Tibial artery (tissue), 4 donors: ENCODE results near the gene ABHD10.
"Not testable (repeated sequence)": the region's sequence is repeated elsewhere in the genome, so short reads cannot be mapped to it uniquely, and the experiment has no call there.

ENCODE experiments used
- DNase-seq, 2 donors: peaks; one replicate each; pipeline ENCODE4 v3.0.0-alpha.2; 2019
- H3K27ac ChIP-seq, 2 donors: fragments of 200-600 bp; sonication (generic) in 1 of 2; 1 replicate in 1 of 2; 2 replicates in 1 of 2; pipeline ENCODE4 v1.5.1; 2018 to 2019; ENCODE audit warnings: mild to moderate bottlenecking in 1 of 2
- H3K27me3 ChIP-seq, 2 donors: fragments of 200-600 bp; sonication (generic) in 1 of 2; one replicate each; pipeline versions ENCODE4 v1.5.1 to v1.6.0; 2016 to 2019
- H3K36me3 ChIP-seq, 3 donors: fragments of 200-600 bp; sonication (generic) in 2 of 3; one replicate each; pipeline ENCODE4 v1.5.1; 2016 to 2019; ENCODE audit warnings: mild to moderate bottlenecking in 2 of 3
- H3K4me1 ChIP-seq, 4 donors: fragments of 200-600 bp; sonication (generic) in 2 of 4; 1 replicate in 3 of 4; 2 replicates in 1 of 4; pipeline ENCODE4 v1.5.1; 2016 to 2019
- H3K4me3 ChIP-seq, 2 donors: fragments of 200-600 bp; sonication (generic) in 1 of 2; 1 replicate in 1 of 2; 2 replicates in 1 of 2; pipeline ENCODE4 v1.5.1; 2018 to 2019; ENCODE audit warnings: mild to moderate bottlenecking in 2 of 2
- H3K9me3 ChIP-seq, 3 donors: fragments of 200-600 bp; sonication (generic) in 1 of 3; one replicate each; pipeline ENCODE4 v1.5.1; 2016 to 2019
- intact Hi-C: fragments of 100-400 bp; cut with DNase I; formaldehyde crosslinking; loops from one replicate; pipeline ENCODE4 v1.15.0; 2023; ENCODE audit warnings: low total_unique reads
- TF ChIP-seq, protein P1 (sequence below), 2 experiments: fragments of 200-600 bp in 1 of 2; fragments of 450-650 bp in 1 of 2; IDR thresholded peaks; one replicate each; pipeline ENCODE4 v1.5.1; 2017 to 2019; ENCODE audit warnings: antibody characterized with exemption in 2 of 2, mild to moderate bottlenecking in 1 of 2, moderate library complexity in 1 of 2

The ABHD10 gene

DNA sequence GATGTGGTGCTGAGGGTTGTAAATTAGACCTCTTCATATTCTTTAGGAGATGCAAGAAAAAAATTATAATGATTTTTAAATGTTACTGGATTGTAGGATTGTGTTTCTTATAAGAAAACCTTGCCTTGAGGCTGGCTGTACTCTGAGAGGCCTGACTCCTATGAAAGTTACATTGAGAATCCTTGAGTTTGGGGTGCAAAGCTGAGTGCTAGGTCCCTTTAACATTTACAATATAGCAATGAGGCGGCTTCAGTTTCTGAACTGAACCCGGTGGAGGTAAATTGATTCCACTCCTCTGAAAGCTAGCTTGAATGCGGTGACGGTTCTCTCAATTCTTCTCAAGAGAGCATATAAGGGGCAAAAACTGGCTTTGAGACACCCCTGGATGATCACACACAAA lies 55.6 kb downstream of the ABHD10 start, which contains the start of gene TMPRSS7:
Gene TMPRSS7, plus strand, starts transcription at position 301 of the 400 bp plus-strand sequence. CDS start 110 bp downstream, outside the sequence.
- TF ChIP-seq, protein P1, sequence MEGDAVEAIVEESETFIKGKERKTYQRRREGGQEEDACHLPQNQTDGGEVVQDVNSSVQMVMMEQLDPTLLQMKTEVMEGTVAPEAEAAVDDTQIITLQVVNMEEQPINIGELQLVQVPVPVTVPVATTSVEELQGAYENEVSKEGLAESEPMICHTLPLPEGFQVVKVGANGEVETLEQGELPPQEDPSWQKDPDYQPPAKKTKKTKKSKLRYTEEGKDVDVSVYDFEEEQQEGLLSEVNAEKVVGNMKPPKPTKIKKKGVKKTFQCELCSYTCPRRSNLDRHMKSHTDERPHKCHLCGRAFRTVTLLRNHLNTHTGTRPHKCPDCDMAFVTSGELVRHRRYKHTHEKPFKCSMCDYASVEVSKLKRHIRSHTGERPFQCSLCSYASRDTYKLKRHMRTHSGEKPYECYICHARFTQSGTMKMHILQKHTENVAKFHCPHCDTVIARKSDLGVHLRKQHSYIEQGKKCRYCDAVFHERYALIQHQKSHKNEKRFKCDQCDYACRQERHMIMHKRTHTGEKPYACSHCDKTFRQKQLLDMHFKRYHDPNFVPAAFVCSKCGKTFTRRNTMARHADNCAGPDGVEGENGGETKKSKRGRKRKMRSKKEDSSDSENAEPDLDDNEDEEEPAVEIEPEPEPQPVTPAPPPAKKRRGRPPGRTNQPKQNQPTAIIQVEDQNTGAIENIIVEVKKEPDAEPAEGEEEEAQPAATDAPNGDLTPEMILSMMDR (IDR thresholded peaks at IDR 0.05), result no peak
- Histone ChIP-seq H3K27me3 (no peaks in the 10 kb centered on the region), H3K4me1 (no peaks in the 10 kb centered on the region), H3K27ac (no peak within 1 kb of the TSS), H3K9me3 (no peaks in the 10 kb centered on the region), H3K36me3 (no peaks in the 10 kb centered on the region), H3K4me3 (no peak within 1 kb of the TSS)
- DNase-seq, result no peak
- intact Hi-C loops, result no loop called here

DNA sequence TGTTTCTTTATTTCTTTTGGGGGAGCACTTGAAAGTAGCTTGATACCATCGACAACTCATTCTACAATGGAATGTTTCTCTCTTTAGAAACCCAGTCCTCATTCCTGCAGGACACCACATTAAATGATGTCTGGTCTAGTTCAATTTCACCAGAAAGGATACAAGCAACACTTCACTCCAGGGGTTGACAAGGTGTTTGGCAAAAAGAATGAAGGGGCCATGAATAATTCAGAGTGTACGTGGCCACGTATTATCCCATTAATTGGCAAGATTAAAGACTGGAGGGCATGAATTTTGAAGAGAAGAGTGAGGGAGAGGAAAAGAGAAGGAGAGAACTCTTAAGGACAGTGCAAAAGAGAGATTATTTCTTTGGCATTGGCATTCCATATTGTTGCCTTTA lies 56.4 kb downstream of the ABHD10 start:
- TF ChIP-seq, protein P1 (IDR thresholded peaks at IDR 0.05), result no peak
- H3K9me3 ChIP-seq, result no peaks in the 10 kb centered on the region

DNA sequence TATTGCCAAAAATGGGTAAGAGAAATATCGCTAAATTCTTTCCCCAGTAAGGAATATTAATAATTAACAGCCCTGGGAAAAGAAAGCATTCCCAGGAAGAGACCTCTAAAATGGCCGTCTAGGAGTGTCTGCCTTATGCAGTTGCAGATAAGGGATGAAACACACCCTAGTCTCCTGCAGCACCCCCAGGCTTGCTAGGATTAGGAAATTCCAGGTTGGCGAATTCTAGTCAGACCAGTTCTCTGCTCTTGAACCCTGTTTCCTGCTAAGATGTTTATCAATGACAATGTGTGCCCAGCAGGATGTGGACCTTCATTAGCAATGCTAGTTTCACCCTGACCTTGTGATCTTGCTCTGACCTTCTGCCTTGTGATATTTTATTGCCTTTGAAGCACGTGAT lies 58.4 kb downstream of the ABHD10 start:
- H3K36me3 ChIP-seq, H3K4me1 ChIP-seq, intact Hi-C loops, H3K27ac ChIP-seq, H3K9me3 ChIP-seq, DNase-seq, H3K27me3 ChIP-seq, H3K4me3 ChIP-seq: not testable (repeated sequence)

More for the DNA sequence above, 56.4 kb downstream of the ABHD10 start:
- no peaks in the 10 kb centered on the region for H3K4me1 ChIP-seq
- H3K36me3 ChIP-seq, result no peaks in the 10 kb centered on the region
- DNase-seq, result no peak
- no peak overlapping the region for H3K27ac ChIP-seq
- intact Hi-C loops, result no loop called here
- H3K27me3 ChIP-seq, result no peaks in the 10 kb centered on the region
- no peak overlapping the region for H3K4me3 ChIP-seq

DNA sequence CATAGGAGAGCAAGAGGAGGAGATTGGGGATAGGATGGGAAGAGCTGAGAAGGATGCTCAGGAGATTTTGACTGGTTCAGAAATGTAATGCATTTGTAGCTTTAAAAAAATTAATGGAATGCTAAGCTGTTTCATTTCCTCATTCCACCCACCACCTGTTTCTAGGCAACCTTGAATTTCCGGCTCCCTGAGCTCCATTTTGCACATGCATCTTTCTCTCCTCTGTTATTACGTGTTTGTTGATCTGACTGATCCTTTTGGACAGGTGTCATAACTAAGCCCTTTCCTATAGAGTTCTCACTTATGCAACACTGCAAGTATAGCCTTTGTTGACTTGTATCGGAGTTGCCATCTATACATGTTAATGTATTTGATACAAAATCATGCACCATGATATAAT lies 60.0 kb downstream of the ABHD10 start:
- Histone ChIP-seq H3K27me3 (no peaks in the 10 kb centered on the region), H3K9me3 (no peaks in the 10 kb centered on the region), H3K36me3 (no peaks in the 10 kb centered on the region), H3K4me1 (no peaks in the 10 kb centered on the region), H3K4me3 (no peak overlapping the region), H3K27ac (no peak overlapping the region)
- DNase-seq, result no peak
- TF ChIP-seq, protein P1 (IDR thresholded peaks at IDR 0.05), result no peak
- intact Hi-C loops, result no loop called here

DNA sequence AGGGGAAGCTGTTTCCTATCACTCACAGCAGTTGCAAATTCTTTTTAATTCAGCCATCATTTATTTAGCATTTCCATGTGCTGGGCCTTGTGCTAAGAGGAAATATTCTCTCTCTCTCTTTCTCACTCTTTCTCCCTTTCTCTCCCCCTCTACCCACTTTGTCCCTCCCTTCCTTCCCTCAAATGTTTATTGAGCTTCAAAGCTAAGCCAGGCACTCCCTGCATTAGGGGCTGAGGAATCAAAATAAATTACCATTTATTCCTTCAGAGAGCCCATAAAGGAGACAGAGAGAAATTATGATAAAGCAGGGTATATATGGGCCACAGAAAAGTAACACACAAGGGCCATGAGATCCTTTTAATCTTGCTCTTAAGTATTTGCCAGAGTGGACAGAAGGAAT lies 62.5 kb downstream of the ABHD10 start:
- TF ChIP-seq, protein P1 (IDR thresholded peaks at IDR 0.05), result no peak
- intact Hi-C loops, result no loop called here
- Histone ChIP-seq H3K27ac (no peak overlapping the region), H3K9me3 (no peaks in the 10 kb centered on the region), H3K36me3 (no peaks in the 10 kb centered on the region), H3K4me3 (no peak overlapping the region), H3K4me1 (no peaks in the 10 kb centered on the region), H3K27me3 (no peaks in the 10 kb centered on the region)
- no peak for DNase-seq

DNA sequence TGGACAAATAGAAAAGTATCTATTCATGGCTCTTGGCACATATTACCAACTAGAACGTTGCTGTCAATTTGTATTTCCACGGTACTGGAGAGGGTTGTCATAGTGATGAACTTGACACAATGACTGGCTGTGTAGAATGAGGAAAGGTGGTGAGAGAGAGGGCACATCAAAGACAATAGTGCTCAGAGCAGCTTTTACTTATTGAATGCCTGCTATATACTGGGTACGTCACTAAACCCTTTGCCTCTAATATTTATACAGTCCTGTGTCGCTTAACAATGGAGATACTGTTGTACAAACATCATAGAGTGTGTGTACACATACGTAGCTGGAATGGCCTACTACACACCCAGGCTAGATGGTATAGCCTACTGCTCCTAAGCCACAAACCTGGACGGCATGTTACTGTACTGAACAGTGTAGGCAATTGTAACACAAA lies 64.0 kb downstream of the ABHD10 start:
- TF ChIP-seq, protein P1 (IDR thresholded peaks at IDR 0.05), result no peak
- intact Hi-C loops, result no loop called here
- Histone ChIP-seq H3K9me3 (no peaks in the 10 kb centered on the region), H3K27ac (no peak overlapping the region), H3K27me3 (no peaks in the 10 kb centered on the region), H3K4me1 (no peaks in the 10 kb centered on the region), H3K36me3 (no peaks in the 10 kb centered on the region), H3K4me3 (no peak overlapping the region)
- no peak for DNase-seq
